ENCODE data around the gene KCNK18.
"Not testable (repeated sequence)": the region's sequence is repeated elsewhere in the genome, so short reads cannot be mapped to it uniquely, and the experiment has no call there.

Gene KCNK18

GRCh38 chr10:117174439-117175214 is 22.7 kb upstream of the KCNK18 start:
- TF ChIP-seq, protein P1, sequence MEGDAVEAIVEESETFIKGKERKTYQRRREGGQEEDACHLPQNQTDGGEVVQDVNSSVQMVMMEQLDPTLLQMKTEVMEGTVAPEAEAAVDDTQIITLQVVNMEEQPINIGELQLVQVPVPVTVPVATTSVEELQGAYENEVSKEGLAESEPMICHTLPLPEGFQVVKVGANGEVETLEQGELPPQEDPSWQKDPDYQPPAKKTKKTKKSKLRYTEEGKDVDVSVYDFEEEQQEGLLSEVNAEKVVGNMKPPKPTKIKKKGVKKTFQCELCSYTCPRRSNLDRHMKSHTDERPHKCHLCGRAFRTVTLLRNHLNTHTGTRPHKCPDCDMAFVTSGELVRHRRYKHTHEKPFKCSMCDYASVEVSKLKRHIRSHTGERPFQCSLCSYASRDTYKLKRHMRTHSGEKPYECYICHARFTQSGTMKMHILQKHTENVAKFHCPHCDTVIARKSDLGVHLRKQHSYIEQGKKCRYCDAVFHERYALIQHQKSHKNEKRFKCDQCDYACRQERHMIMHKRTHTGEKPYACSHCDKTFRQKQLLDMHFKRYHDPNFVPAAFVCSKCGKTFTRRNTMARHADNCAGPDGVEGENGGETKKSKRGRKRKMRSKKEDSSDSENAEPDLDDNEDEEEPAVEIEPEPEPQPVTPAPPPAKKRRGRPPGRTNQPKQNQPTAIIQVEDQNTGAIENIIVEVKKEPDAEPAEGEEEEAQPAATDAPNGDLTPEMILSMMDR (IDR thresholded peaks at IDR 0.05), result peak; percentile 76
- no peak for DNase-seq (ENCODE audit: low spot score)
- H3K4me3 ChIP-seq, result peak overlapping the region; percentile 70
- no peak overlapping the region for H3K27ac ChIP-seq

GRCh38 chr10:117175215-117175900 is 21.9 kb upstream of the KCNK18 start:
- Histone ChIP-seq H3K27ac (no peak overlapping the region), H3K4me3 (peak overlapping the region; percentile 70)
- TF ChIP-seq, protein P1 (IDR thresholded peaks at IDR 0.05), result peak; percentile 14
- DNase-seq (ENCODE audit: low spot score), result no peak

DNA sequence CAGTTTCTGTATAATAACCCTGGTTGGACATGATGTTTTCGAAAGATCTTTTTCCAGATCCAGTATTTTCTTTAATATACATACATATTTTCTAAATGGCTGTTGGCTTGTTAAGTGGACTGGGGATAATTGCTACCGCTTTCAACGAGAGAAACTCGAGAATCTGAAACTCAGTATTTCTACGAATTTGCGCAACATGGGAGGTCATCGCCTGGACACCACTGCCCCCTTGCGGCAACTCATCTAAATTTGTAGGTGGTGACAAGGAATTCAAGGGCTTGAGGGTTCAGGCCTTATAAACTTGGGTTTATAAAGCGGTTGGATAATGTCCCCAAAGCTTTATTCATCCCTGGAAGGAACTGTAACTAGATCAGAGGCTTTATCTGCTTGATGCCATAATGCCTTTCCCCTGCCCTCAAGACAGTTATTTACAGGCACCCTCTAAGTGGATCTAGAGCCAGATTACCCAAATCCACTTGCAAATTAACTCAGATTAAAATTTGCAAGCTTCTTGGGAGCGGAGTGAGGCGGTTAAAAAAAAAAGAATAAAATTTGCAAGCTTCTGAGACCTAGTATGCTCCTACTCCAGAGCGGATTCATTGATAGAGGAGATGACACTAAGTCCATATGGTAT is 21.3 kb upstream of the KCNK18 start:
- TF ChIP-seq, protein P1 (IDR thresholded peaks at IDR 0.05), result peak; percentile 77
- no peak for DNase-seq (ENCODE audit: low spot score)
- H3K27ac ChIP-seq, result no peak overlapping the region
- peak overlapping the region; percentile 70 for H3K4me3 ChIP-seq

DNA sequence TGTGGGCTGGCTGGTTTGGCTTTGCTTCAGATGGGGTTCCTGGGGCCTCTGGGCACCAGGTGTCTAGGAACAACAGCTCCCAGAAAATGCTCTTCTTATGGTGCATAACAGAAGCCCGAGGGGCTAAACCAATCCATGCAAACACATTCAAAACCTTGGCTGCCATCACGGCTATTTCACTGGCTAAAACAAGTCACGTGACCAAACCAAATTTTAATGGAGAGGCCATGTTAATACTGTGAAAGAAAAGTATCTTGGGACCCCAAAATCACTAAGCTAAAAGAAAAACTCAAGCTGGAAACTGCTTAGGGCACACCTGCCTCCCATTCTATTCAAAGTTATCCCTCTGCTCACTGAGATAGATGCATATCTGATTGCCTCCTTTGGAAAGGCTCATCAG is 19.1 kb upstream of the KCNK18 start:
- Histone ChIP-seq H3K27ac (no peak overlapping the region), H3K4me3 (no peak overlapping the region)
- no peak for DNase-seq (ENCODE audit: low spot score)
- TF ChIP-seq, protein P1 (IDR thresholded peaks at IDR 0.05), result no peak

DNA sequence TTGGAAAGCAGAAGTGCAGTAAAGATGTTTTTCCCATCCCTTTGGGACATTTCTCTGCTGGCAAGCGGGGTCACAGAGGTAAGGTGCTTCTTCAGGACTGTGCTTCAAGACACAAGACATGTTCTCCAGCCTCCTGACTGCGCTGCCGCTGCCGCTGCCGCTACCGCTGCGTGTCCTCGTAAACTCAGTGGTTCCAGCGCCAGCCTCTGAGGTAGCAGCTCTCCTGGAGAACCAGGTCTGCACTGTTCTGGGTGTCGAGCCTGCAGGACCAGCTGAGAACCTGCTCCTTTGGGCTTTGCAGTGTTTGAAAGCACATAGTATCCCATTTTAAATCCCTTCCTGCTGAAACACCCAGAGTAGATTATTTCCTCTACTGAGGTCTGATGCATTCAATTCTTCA is 13.0 kb upstream of the KCNK18 start:
- TF ChIP-seq, protein P1 (IDR thresholded peaks at IDR 0.05), result no peak
- Histone ChIP-seq H3K27ac (no peak overlapping the region), H3K4me3 (no peak overlapping the region)
- no peak for DNase-seq (ENCODE audit: low spot score)

DNA sequence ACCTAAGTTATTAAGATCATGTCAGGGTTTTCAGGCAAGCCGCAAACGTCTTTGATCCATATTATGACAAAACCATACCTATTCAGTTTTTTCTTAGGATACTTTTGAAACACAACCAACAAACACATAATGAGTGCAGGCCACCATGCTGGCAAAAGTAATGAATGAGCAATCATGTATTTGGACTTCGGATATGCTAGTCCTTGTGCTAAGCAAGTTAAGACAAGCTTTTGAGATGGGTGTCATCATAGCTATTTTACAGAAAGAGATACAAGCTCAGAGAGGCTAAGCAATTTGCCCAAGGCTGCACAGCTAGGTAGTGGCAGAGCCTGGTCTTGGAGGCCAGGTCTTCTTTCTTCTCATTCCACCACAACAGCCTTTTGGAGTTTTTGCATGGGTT is 12.5 kb upstream of the KCNK18 start:
- Histone ChIP-seq H3K4me3 (no peak overlapping the region), H3K27ac (no peak overlapping the region)
- DNase-seq (ENCODE audit: low spot score), result no peak
- TF ChIP-seq, protein P1 (IDR thresholded peaks at IDR 0.05), result no peak

DNA sequence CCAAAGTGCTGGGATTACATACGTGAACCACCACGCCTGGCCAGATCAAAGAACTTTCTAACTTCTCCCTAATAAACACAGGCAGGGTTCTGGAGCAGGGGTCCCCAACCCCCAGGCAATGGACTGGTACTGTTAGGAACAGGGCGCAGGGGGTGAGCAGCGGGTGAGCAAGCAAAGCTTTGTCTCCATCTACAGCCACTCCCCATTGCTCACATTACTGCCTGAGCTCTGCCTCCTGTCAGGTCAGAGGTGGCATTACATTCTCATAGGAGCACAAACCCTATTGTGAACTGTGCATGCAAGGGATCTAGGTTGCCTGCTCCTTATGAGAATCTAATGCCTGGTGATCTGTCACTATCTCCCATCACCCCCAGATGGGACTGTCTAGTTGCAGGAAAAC is 11.5 kb upstream of the KCNK18 start:
- DNase-seq (ENCODE audit: low spot score); H3K27ac ChIP-seq; H3K4me3 ChIP-seq: not testable (repeated sequence)
